Ecto neural progenitor cell (in vitro differentiated cells): ENCODE results near the gene HOXD8.

Source experiments
- DNase-seq: peaks from one replicate; pipeline ENCODE4 v3.0.0-alpha.2; 2018; ENCODE audit warnings: low spot score

The HOXD8 gene

GRCh38 chr2:176160251-176160985, 30.9 kb downstream of the HOXD8 start:
- DNase-seq = peak; percentile 49

GRCh38 chr2:176160986-176161824, 31.7 kb downstream of the HOXD8 start:
- no peak for DNase-seq

GRCh38 chr2:176161825-176162626, 32.5 kb downstream of the HOXD8 start:
- DNase-seq = peak; percentile 44

GRCh38 chr2:176162911-176163671, 33.6 kb downstream of the HOXD8 start:
- DNase-seq = no peak

GRCh38 chr2:176163672-176164056, 34.2 kb downstream of the HOXD8 start:
- no peak for DNase-seq

- DNase-seq = no peak
Observed at GRCh38 chr2:176164201-176164600, 34.7 kb downstream of the HOXD8 start.

GRCh38 chr2:176164611-176165369, 35.3 kb downstream of the HOXD8 start:
- peak; percentile 56 for DNase-seq

- DNase-seq = peak; percentile 42
Observed at GRCh38 chr2:176165370-176166050, 36.0 kb downstream of the HOXD8 start.

- no peak for DNase-seq
Observed at GRCh38 chr2:176166272-176166671, 36.8 kb downstream of the HOXD8 start.

- DNase-seq = no peak
Observed at GRCh38 chr2:176167398-176167797, 37.9 kb downstream of the HOXD8 start.

GRCh38 chr2:176169181-176169580, 39.7 kb downstream of the HOXD8 start:
- DNase-seq = no peak

- DNase-seq = no peak
Observed at GRCh38 chr2:176169711-176170110, 40.2 kb downstream of the HOXD8 start.

- DNase-seq = no peak
Observed at GRCh38 chr2:176170602-176171305, 41.2 kb downstream of the HOXD8 start.

GRCh38 chr2:176171351-176172006, 42.0 kb downstream of the HOXD8 start:
- no peak for DNase-seq

- DNase-seq = peak; percentile 59
Observed at GRCh38 chr2:176172007-176172894, 42.7 kb downstream of the HOXD8 start.

GRCh38 chr2:176172895-176173566, 43.5 kb downstream of the HOXD8 start:
- no peak for DNase-seq

GRCh38 chr2:176173567-176174381, 44.3 kb downstream of the HOXD8 start:
- DNase-seq = no peak
